HG03103 (cell line): ENCODE data around the gene CNTFR.

ENCODE experiments used
- ATAC-seq: cut with Tn5 transposase; IDR thresholded peaks from one replicate; pipeline ENCODE4 v1.9.1; 2021; ENCODE audit warnings: low read depth; ENCODE audit not compliant: unreplicated experiment

The CNTFR gene

DNA sequence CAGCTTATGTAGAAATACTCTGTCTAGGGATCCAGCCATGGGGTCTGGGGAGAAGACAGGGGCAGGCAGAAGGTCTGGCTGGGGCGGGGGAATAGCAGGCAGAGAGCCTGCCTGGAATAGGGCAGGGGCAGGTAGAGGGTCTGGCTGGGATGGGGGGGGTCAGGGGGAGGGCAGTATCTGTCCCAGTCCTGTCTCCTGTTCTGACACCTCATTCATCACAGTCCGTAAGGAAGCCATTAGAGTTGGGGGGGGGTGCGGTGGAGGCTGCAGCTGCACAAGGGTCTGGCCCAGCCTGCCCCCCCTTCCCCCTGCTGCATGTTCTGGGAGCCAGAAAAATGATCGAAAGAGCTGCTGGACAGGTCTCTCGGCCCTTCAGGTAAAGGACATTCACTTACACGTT is 32.6 kb downstream of the CNTFR start:
- ATAC-seq, result no peak

DNA sequence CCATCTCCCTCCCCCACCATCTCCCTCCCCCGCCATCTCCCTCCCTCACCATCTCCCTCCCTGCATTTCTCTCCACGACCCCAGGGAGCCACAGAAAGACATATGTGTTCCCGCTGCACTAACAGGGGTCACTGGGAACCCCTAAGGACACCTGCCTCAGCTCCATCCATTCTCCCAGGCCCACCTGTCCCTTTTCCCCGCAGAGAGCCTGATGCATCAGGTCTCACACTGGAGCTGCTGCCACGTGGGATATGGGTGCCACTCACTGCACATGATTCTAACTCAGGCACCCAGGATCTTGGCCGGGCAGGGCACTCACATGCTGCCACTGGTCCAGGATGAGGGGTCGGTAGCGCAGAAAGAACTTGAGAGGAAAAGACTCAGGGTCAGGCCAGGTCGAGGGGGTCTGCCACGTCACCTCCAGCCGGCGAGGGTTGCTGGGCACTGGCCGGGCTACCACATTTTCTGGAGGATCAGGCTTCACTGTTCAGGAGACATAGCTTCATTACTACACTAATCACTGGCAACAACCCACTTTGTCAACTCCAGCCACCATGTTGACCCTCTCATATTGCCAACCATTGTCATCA is 33.5 kb downstream of the CNTFR start:
- ATAC-seq, result no peak

DNA sequence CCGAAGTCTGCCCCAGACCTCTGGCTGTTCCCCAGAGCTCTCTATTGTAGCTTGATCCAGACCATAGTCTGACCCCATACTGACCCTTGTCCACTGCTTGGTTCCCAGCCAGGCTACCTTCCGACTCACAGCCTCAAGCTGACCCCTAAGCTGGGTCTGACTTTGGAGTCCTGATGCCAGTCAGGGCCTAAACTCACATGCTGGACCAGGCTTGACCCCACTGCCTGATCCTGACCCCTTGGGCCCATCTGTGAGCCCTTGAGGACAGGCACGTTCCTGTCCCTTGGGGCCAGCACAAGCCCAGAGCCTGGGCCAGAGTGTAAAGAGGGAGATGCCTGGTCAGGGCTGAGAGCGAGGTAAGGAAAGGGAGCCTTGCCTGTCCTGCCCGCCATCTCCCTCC is 34.0 kb downstream of the CNTFR start:
- no peak for ATAC-seq

DNA sequence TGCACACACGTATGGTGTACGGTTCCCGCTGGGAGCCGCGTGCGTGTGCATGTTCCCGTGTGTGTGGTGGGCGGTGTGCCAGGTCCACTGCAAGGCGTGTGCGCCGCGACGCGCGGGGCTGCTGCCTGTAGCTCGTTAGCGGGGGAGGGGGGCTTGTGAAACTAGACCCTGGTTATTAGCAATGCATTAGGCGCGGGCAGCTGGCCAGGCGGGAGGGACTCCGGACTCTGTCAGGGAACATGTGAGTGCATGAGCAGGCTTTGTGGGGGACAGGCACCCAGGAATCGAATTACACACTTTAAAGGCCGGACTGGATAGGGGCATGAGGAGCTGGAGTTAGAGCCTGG is 34.5 kb downstream of the CNTFR start:
- ATAC-seq, result no peak

DNA sequence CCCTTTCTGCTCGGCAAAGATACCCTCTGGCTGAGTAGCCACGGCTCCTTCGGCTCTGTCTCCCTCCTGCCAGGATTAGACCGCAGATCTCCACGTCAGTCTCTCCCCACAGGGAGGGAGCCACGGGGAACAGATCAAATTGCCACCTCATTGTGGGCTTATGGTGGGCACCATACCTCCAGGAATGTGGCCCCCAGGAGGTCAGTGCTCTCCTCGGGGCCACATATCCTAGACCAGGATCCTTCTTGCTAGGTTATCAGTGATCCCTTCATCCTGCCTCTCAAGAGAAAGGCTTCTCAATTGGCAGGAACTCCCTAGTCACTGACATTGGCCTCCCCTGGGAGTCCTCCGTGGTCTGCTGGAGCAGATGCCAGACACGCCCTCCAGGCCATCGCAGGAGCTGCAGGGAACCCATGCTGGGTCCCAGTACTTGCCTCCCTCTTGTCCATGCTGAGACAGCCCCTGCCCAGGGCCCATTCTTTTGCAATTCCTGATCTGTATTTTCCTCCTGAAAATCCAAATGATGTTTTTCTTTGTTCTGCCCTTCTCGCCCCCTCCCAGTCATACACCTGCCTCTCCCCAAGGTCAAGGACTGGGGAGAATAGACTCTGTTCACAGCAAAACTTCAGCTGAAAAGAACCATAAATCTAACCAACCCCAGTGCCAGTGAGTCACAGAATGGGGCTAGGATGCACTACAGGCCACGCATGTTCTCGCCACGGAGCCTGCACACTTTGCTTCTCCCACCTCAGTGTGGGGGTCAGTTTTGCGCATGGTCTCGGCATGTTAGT is 35.1 kb downstream of the CNTFR start:
- no peak for ATAC-seq

DNA sequence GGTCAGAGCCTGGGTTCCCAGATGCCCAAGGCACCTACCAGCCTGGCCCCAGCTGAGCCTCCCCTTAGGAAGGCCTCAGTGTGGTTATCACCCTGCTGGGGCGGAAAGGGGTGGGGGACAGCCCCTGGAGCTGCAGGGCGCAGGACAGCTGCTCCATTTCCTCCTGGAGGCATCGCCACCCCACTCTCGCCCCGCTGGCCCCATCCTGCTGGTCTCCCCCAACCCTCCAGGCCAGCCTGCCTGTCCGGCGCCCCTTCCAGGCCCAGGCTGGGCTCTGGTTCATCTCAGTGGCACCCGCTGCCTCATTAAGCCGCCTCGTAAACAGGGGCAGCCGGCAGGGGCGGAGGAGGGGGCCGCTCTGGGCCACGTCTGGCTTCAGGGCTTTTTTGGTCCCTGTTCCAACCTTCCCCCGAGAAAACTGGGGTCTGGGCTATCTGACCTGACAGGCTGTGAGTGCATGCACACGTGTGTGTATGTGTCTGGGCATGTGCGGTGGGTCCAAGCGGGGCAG is 36.0 kb downstream of the CNTFR start:
- no peak for ATAC-seq

DNA sequence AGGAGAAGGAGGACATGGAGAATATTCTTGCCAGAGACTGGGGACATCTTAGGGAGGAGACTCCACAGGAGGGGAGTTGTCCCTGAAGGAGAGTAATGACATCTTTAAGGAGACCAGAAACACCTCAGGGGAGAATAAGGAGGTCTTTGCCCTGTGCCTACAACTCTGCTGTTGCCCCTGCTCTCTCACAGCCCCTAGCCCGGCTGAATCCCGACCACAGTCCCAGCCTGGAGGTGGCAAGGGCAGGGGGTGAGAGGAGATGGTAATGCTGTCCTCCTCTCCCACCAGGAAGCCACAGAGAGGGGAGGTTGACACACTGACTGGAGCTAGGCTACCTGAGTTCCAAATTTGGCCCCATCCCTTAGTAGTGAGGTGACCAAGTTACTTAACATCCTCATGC is 36.5 kb downstream of the CNTFR start:
- no peak for ATAC-seq

DNA sequence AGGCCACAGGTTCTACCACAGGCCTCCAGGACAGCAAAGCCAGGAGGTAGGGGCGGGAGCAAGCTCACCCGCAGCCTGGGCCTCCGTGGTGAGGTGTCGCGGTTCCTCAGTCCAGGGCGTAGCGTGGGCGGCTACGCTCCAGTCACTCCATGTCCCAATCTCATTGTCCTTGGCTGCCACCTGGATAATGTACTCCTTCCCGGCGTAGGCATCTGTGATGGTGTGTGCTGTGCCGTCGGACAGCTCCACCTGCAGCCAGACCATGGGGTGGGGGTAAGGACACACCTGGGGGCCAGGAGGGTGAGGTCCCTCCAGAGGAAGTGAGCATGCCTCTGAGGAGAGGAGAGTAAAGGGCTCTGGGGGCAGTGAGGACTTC is 36.9 kb downstream of the CNTFR start:
- no peak for ATAC-seq

DNA sequence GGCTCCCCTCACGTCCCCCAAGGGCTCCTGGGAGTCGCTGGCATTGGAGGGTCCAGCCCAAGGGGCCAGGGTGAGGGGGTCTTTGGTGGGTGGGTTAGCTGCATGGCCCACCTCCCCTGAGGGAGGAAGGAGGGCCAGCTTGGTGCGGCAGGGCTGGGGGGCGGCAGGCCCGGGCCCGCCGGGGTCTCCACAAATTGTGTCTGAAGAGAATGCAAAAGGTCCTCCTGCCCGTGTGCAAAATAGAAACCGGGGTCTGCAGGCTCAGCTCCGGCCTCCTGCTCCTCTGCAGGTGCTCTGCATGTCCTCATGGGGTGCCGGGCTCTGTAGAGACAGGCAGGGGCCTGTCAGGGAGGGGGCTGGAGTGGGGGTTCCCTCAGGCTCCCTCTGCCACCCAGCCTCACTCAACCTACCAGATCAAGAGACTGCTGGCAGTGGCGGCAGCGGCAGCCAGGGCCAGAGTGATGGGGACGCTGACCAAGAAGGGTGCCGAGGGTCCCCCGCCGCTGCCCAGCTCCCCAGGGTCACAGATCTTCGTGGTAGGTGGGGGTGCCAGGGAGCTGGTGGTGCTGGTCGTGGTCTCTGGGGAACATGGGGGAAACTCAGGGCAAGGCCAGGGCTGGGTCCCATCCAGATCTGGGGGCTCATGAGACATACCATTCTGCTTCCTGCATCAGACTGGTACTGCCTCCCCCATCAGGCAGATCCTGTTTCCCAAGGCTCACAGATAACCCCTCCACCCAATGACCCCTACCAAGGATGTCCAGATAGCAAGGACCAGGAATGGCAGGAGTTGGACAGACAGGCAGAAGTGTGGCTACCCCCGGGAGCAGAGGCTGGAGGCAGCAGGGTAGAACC is 37.5 kb downstream of the CNTFR start:
- no peak for ATAC-seq

DNA sequence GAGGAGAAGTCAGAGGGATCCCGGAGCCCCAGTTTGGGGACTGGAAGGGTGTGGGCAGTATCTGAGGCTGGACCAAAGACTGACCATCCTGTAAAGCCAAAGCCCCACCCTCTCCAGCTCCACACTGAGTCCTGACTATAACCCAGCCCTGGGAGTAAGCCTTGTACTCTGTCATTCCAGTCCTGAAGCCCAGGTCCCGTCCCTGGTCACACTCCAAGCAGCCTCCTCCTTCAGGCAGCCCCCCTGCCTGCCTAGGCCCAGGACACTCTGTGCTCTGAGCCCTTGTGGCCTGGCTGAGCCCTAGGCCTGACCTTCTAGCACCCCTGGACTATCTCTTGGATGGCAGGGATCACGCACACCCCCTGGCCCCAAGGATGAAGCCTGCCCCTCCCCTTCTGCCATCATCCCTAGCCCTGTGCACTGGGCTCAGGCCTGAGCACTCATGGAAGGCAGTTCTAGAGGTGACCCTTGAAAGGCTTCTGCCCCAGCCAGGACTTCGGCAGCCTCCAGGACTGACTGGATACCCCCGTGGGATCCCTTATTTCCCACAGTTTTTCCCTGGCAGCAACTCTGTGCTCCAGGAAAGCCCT is 38.7 kb downstream of the CNTFR start:
- no peak for ATAC-seq

DNA sequence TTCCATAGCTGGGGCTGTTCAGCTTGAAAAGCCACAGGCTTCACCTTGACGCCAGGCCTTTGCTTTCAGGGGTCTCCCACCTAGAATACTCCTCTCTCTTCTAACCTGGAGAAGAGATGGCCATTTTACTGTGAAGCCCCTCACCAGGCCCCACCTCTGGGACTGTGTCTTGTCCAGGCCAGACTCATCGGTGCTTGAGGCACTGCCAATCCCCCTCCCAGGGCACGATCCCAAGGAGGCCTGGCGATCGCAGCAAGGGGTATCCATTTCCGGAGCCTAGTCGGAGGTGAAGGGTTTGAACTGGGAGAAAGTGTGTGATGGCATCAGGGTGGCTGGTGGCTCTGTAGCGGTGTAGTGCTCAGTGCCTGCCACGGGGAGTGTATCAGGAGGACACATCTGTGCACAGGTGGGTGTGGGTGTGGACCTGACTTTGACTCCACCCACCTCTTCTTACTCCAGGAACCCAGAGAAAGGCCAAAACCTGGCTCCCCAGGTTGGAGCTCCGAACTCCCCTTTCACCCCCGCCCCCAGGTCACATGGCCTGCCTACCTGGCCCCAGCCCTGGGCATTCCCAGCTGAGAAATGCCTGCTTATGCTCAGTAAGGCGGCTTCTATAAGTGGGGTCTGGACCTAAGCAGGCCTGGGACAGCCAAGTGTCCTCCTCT is 39.4 kb downstream of the CNTFR start:
- no peak for ATAC-seq

DNA sequence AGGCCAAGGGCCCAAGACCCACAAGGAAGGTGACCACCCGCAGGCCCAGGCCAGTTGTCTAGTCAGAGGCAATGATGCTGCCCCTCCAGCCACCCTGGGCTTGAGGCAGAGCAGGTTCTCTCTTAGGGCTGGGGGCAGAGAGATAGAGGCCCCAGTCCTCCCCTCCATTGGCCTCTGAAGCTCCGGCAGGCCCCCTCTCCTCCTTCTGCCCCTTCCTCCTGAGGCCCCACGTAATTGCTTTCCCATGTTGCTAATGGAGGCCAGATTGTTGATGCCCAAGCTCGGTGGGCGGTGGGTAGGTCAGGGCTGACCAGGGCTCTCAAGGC is 40.2 kb downstream of the CNTFR start:
- no peak for ATAC-seq

DNA sequence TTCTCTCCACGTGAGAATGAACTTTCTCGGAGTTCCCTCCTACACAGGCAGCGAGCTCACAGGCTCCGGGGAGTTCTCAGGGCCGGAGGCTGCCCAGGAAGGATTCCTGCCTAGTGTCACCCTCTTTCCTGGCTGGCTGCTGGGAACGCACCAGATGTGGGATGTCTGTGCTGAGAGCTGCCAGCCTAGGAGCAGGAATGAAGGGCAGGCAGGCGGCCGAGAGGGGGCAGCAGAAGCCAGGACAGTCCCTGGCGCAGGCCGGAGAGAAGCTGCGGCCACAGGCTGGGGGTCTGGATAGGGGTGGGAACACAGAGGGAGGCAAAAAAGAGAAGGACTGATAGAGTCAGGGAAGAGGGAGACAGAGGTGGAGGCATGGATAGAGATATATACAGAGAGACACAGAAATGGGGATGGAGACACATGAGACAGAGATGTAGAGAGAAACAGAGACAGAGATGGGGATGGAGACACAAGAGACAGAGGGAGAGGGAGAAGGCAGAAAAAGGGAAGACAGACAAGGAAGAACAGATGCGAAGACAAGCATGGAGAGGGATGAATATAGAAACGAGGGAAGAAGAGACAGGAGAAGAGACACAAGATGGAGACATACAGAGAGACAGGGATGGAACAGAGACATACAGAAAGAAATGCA is 41.4 kb downstream of the CNTFR start:
- ATAC-seq, result no peak

DNA sequence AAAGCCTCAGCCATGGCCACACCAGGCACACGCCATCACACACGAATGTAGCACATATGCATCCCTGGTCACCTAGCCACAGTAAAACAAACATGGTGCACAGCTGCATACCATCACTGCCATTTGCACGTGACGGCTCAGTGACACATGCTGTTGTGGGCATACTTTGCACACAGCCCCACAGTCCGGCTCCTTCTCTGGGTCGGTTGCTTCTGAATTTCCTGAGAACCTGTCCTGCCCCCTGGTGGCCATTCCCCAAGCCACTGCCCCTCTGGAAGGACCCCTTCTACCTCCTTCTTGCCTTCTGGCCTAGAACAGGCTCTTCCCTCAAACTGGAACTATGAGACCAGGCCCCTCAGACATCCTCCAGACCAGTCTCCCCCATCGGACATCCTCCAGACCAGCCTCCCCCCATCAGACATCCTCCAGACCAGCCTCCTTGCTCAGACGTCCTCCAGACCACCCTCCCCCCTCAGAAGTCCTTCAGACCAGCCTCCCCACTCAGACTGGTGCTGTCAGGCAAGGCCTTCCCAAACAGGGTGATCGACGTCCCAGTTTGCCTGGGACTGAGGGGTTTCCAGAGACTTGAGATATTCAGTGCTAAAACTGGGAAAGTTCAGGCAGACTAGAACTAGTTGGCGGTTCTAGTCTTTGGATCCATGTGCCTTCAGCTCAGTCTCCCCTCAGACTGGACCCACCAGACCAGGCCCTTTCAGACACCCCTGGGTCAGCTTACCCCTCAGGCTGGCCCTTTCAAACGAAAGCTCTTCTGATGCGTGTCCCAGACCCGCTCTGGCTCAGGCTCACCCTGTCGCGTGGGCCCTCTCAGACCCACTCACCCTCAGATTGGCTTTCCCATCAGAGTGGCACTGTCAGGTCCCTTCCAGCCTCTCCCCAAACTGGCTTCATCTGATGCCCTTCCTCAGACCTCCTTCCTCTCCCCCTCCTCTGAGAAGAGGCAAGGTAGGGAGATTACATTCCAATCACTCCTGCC is 42.4 kb downstream of the CNTFR start:
- ATAC-seq, result no peak

DNA sequence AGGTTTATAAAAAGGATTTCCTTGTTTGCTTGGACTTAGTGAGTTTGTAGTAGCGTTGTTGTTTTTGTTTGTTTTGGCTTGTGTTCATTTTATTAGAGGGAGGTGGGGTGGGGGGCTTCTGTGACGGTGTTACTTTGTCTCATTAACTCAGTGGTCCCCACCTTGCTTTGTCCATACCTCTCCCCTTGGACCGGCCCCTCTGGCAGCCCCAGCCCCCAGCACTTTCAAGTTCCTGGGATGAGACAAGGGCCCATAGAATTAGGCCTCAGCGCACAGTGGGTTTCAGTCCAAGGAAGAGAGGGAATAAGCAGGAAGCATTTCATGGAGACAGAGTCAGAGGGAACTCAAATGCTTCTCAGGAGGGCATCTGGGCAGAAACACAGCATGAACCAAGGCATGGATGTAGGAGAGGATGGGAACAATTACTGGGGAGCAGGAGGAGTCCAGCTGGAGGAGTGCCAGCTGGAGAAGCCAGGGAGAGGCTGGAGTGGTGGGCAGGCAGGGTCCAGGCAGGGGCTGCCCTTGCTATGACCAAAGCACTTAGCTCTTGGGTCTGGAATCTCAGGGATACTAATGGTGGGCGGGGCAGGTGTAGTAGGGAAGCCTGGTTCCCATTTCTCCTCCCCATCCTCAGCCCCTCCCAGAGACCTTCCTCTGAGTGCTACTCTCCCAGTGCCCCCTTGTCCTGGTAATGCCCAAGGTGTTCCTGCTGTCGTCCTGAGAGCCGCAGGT is 43.3 kb downstream of the CNTFR start:
- no peak for ATAC-seq

DNA sequence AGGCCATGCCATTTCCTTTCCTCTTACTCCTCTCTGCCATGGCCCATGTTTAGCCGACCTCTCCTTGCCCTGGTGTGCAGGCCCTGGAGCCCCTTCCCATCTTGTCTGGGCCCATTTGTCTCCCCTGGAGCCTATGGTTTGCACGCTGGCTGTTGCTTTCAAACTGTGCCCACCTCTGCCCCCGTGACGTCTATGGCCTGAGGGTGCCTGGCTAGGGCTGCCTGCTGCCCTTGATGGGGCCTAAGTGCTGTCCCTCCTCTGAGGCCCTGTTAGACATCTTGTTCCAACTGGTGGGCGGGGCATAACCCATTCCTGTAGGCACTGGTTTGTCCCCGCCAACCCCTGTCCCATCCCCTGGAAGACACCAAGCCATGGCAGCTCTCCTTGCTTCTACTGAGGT is 44.0 kb downstream of the CNTFR start:
- ATAC-seq, result no peak

DNA sequence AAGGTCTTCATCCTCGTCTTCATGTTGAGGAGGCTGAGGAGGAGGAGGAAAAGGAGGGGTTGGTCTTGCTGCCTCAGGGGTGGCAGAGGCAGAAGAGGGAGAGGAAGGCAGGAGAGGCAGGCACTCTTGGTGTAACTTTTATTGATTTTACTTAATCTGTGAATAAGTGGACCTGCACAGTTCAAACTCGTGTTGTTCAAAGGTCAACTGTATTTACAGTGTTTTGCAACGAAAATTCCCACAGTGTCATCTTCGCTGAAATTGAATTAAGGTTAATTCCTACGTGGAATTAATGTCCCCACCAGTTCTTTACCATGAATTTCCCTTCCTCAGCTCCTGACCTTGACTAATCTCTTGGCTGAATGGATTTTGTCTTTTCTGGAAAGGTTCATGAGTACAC is 45.5 kb downstream of the CNTFR start:
- no peak for ATAC-seq

DNA sequence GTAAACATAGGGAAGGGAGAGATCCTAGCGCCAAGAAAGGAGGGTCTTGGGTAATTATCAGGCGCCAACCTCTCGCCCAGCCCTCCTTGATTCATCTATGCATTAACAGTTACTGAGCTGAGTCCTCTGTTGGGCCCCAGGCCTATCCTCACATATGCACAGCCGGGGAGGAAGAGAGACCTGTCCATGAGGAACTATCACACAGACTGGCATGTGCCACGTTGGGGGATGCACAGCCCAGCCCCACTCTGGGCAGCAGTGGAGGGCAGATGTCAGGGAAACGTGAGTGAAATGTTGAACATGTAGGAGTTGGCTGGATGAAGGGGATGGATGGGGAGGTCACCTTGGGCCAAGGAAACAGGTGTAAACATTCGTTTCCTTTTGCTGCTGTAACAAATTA is 48.0 kb downstream of the CNTFR start:
- ATAC-seq, result no peak
